Thyroid gland (tissue), 4 donors: ENCODE data around the gene PNN. TPM values are rescaled to one million over a fixed set of nuclear protein-coding genes. Genes with fewer than 3 reads are reported as not detected.
"Not testable (repeated sequence)": the region's sequence is repeated elsewhere in the genome, so short reads cannot be mapped to it uniquely, and the experiment has no call there.

ENCODE experiments used
- DNase-seq, 2 donors: peaks; one replicate each; pipeline ENCODE4 v3.0.0-alpha.2; 2019
- H3K27ac ChIP-seq, 3 donors: fragments of 200-600 bp; sonication (generic); 1 replicate in 2 of 3; 2 replicates in 1 of 3; pipeline ENCODE4 v1.5.1; 2016 to 2019; ENCODE audit warnings: mild to moderate bottlenecking in 1 of 3, moderate library complexity in 1 of 3
- H3K27me3 ChIP-seq: fragments of 200-600 bp; sonication (generic); one replicate; pipeline ENCODE4 v1.5.1; 2019
- H3K36me3 ChIP-seq, 2 donors: fragments of 200-600 bp; sonication (generic); one replicate each; pipeline ENCODE4 v1.5.1; 2016 to 2019
- H3K4me1 ChIP-seq, 2 donors: fragments of 200-600 bp; sonication (generic); one replicate each; pipeline ENCODE4 v1.5.1; 2017 to 2019
- H3K4me3 ChIP-seq, 3 donors: fragments of 200-600 bp; sonication (generic); replicated peaks in 1 of 3; 1 replicate in 2 of 3; 2 replicates in 1 of 3; pipeline ENCODE4 v1.5.1; 2016; ENCODE audit warnings: mild to moderate bottlenecking in 1 of 3
- H3K9me3 ChIP-seq: fragments of 200-600 bp; sonication (generic); one replicate; pipeline ENCODE4 v1.5.1; 2017
- POLR2A ChIP-seq, 2 donors: fragments of 450-650 bp; IDR thresholded peaks; one replicate each; pipeline ENCODE4 v1.6.1; 2017; ENCODE audit warnings: antibody characterized with exemption in 2 of 2, mild to moderate bottlenecking in 2 of 2, moderate library complexity in 1 of 2
- WGBS, 2 donors: methylation state at CpG; one replicate each; pipeline ENCODE4 v1.1.5; 2017; 5-methylcytosine and 5-hydroxymethylcytosine counted together
- intact Hi-C: fragments of 100-400 bp; cut with DNase I; formaldehyde crosslinking; loops from one replicate; pipeline ENCODE4 v1.15.1; 2023
- total RNA-seq, 4 donors: library from RNA; depleted of rRNA; stranded (reverse); fragments of >200 nt; gene quantifications; one replicate each; pipeline ENCODE4 v1.2.3, GENCODE V29; 2016
- TF ChIP-seq, protein P1 (sequence below), 6 experiments: fragments of 200-600 bp in 3 of 6; fragments of 450-650 bp in 3 of 6; sonication (generic) in 3 of 6; IDR thresholded peaks; one replicate each; pipeline ENCODE4 v1.5.1; 2016 to 2019; ENCODE audit warnings: antibody characterized with exemption in 6 of 6, mild to moderate bottlenecking in 2 of 6, inconsistent platforms in 1 of 6, moderate library complexity in 1 of 6

The PNN gene
- total RNA-seq, 4 donors from 2014 or later = 28.6 to 45.7 (median 43.1) TPM

DNA sequence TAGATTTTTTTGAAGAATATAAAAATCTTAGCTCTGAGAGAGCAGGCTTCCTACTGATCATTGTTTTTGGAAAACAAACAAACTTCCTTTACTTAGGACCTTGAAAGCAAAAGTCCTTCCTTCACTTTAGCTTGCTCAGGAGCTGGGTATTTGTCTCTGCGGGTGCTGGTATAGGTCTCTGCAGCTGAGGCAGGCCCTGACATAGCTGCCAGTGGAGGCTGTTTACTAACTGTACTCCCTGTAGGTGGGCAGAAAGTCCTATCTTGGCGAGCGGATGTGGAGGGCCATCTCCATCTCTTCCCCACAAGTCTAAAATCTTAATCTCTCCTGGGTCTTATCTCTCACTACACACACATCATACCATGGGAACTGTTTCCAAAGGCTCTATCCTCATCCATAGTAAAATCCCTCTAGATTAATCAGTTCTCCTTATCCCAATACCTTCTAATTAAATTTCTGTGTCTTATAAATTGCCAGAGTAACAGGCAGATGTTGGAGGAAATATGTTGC, 54.6 kb downstream of the PNN start:
- whole genome bisulfite sequencing, 2 donors = 90 to 91% methylated on average over 3 of the region's 3 CpGs
- H3K27ac ChIP-seq = no peak overlapping the region
- no peak overlapping the region for H3K4me3 ChIP-seq
- DNase-seq = no peak
- no peaks in the 10 kb centered on the region for H3K27me3 ChIP-seq
- no peaks in the 10 kb centered on the region for H3K9me3 ChIP-seq
- intact Hi-C loops = no loop called here
- H3K4me1 ChIP-seq = peaks cover 0 to 7% of the 10 kb centered on the region in 2 donors
- TF ChIP-seq, protein P1, sequence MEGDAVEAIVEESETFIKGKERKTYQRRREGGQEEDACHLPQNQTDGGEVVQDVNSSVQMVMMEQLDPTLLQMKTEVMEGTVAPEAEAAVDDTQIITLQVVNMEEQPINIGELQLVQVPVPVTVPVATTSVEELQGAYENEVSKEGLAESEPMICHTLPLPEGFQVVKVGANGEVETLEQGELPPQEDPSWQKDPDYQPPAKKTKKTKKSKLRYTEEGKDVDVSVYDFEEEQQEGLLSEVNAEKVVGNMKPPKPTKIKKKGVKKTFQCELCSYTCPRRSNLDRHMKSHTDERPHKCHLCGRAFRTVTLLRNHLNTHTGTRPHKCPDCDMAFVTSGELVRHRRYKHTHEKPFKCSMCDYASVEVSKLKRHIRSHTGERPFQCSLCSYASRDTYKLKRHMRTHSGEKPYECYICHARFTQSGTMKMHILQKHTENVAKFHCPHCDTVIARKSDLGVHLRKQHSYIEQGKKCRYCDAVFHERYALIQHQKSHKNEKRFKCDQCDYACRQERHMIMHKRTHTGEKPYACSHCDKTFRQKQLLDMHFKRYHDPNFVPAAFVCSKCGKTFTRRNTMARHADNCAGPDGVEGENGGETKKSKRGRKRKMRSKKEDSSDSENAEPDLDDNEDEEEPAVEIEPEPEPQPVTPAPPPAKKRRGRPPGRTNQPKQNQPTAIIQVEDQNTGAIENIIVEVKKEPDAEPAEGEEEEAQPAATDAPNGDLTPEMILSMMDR (IDR thresholded peaks at IDR 0.05) = no peak
- no peak for TF ChIP-seq POLR2A (IDR thresholded peaks at IDR 0.05)
- no peaks in the 10 kb centered on the region for H3K36me3 ChIP-seq

DNA sequence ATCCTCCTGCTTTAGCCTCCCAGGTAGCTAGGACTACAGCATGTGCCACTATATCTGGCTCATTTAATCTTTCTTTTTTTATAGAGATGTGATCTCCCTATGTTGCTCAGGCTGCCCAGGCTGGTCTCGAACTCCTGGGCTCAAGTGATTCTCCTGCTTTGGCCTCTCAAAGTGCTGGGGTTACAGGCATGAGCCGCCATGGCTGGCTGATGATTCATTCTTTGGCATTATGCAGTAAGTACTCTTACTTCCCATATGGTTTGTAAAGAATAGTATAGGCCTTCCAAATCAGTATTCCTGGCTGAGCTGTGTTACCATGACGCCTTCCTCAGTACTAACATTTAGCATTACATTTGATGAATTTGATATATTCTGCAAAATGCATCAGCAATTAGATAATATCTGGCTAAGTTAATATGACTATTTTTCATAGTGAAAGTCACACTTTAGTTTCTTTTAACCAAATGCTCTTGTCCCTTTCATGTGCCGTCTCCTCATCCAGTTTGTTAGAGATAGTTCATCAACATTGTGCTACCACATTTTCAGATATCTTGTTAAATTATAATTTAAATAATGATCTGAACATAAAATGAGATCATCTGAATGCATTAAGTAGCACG, 55.5 kb downstream of the PNN start:
- H3K36me3 ChIP-seq = no peaks in the 10 kb centered on the region
- WGBS, 2 donors = 73 to 90% methylated on average over 5 of the region's 5 CpGs
- H3K27ac ChIP-seq = no peak overlapping the region
- H3K9me3 ChIP-seq = no peaks in the 10 kb centered on the region
- no peak for DNase-seq
- intact Hi-C loops = no loop called here
- TF ChIP-seq POLR2A (IDR thresholded peaks at IDR 0.05) = no peak
- TF ChIP-seq, protein P1 (IDR thresholded peaks at IDR 0.05) = no peak
- H3K4me1 ChIP-seq = peaks cover 0 to 7% of the 10 kb centered on the region in 2 donors
- no peak overlapping the region for H3K4me3 ChIP-seq
- H3K27me3 ChIP-seq = no peaks in the 10 kb centered on the region

DNA sequence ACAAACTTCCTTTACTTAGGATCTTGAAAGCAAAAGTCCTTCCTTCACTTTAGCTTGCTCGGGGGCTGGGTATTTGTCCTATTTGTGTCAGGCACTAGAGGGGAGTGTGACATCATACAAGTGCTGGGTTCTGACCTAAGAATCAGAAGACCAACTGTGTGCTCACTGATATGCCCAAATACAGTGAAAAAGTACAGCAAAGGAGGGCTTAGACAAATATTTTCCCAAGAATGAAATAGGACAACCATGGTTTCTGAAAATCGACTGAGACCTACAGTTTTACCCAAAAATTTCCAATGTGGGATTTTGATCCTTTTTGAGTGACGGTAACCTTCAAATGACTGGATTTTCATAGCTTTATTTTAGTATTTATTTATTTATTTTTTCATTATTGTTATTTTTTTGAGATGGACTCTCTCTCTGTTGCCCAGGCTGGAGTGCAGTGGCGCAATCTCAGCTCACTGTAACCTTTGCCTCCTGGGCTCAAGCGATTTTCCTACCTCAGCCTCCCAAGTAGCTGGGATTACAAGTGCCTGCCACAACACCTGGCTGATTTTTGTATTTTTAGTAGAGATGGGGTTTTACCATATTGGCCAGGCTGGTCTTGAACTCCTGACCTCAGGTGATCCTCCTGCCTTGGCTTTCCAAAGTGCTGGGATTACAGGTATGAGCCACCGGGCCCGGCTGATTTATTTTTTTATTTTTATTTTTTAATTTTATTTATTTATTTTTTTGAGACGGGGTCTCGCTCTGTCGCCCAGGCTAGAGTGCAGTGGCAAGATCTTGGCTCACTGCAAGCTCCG, 56.9 kb downstream of the PNN start:
- 90 to 91% methylated on average over 11 of the region's 11 CpGs for WGBS, 2 donors
- intact Hi-C loops, H3K36me3 ChIP-seq, H3K27me3 ChIP-seq, DNase-seq, H3K4me3 ChIP-seq, H3K9me3 ChIP-seq, H3K4me1 ChIP-seq, H3K27ac ChIP-seq: not testable (repeated sequence)

Other genes with a start within 250 kb of the PNN start
- gene SEC23A, start 72.0 kb upstream of the PNN start, total RNA-seq = 10 to 100 TPM; 59.4 to 77.9 (median 67.4) TPM
- 10 to 100 TPM; 11.3 to 33.7 (median 18.2) TPM for gene GEMIN2, start 60.9 kb upstream of the PNN start, total RNA-seq
- gene TRAPPC6B, start 4.9 kb upstream of the PNN start, total RNA-seq = 10 to 100 TPM; 35.8 to 42.0 (median 41.5) TPM
- 10 to 100 TPM; 41.6 to 49.1 (median 45.6) TPM for gene MIA2, start 58.7 kb downstream of the PNN start, total RNA-seq